ENCODE data around the gene TMCC2. TPM values are rescaled to one million over a fixed set of nuclear protein-coding genes. Genes with fewer than 3 reads are reported as not detected.
A peak's percentile ranks its signal among the peaks of the same experiment; 100 is the strongest.
"Not testable (repeated sequence)": the region's sequence is repeated elsewhere in the genome, so short reads cannot be mapped to it uniquely, and the experiment has no call there.

Gene TMCC2
- total and polyA plus RNA-seq, 5 experiments from 2014 or later = 0.37 to 4.7 (median 2.0) TPM

GRCh38 chr1:205294175-205294917 is 66.6 kb downstream of the TMCC2 start:
- POLR2A ChIA-PET = interaction anchor here (0.5 to 11.3 kb wide), 8 partner anchors 9 to 1500 kb away, joined by 3 to 259 read pairs (median 8); partner anchors contain the start of genes ELK4 and NUAK2

DNA sequence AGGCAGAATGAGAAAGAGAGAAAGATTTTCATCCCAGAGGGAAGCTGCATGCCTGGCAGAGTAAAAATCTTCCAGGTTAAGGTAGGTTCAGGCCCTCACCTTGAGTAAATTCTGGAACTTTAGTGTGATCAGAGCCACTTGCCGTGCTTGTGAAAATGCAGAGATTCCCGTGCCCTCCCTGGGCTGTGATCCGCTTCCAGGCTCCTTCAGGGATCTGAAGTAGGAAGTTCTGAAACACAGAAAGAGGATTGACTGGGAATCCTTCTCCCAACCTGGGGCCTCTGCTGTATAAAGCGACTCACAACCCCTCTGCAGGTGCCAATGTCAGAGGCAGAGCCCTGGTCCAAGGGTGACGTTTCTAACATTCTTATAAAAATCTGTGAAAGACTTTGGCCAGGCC is 67.2 kb downstream of the TMCC2 start:
- Mint-ChIP-seq H3K36me3 (no peaks in the 10 kb centered on the region), H3K9me3 (no peaks in the 10 kb centered on the region), H3K4me3 (no peak overlapping the region), H3K4me1 (peaks cover 35 to 87% (median 86%) of the 10 kb centered on the region in 4 donors), H3K27me3 (no peaks in the 10 kb centered on the region), H3K27ac (peak overlapping the region in 2 of 10 donors; percentile 61 to 72)
- ATAC-seq = no peak
- peak in 1 of 10 donors; percentile 24 for DNase-seq
- POLR2A ChIA-PET = interaction anchor here (0.7 to 11.3 kb wide), 7 partner anchors 9 to 337 kb away, joined by 3 to 259 read pairs (median 8); partner anchors contain the start of genes ELK4 and NUAK2

More at GRCh38 chr1:205294175-205294917, 66.6 kb downstream of the TMCC2 start:
- Mint-ChIP-seq H3K9me3 (no peaks in the 10 kb centered on the region), H3K36me3 (no peaks in the 10 kb centered on the region), H3K27ac (peak overlapping the region in 8 of 10 donors; percentile 54 to 92 (median 68)), H3K4me1 (peaks cover 35 to 87% (median 86%) of the 10 kb centered on the region in 4 donors), H3K27me3 (no peaks in the 10 kb centered on the region), H3K4me3 (peak overlapping the region in 3 of 10 donors; percentile 4 to 58 (median 15))
- ATAC-seq (no peak), DNase-seq (no peak)

- Mint-ChIP-seq H3K4me1 (peaks cover 38 to 92% (median 87%) of the 10 kb centered on the region in 4 donors), H3K4me3 (peak overlapping the region in 7 of 10 donors; percentile 9 to 67 (median 23)), H3K27me3 (no peaks in the 10 kb centered on the region), H3K27ac (peak overlapping the region; percentile 56 to 93 (median 78)), H3K9me3 (no peaks in the 10 kb centered on the region), H3K36me3 (peaks cover 0 to 6% (median 0%) of the 10 kb centered on the region in 3 donors)
- ATAC-seq = peak; percentile 48 to 74
- POLR2A ChIA-PET = interaction anchor here (0.9 to 11.3 kb wide), 4 partner anchors 8 to 21 kb away, joined by 5 to 259 read pairs (median 63); partner anchors contain the start of gene NUAK2
- no peak for DNase-seq
Observed at GRCh38 chr1:205296154-205296553, 68.4 kb downstream of the TMCC2 start.

- ATAC-seq, DNase-seq, H3K9me3 Mint-ChIP-seq, H3K27me3 Mint-ChIP-seq: not testable (repeated sequence)
- Mint-ChIP-seq H3K4me1 (peaks cover 33 to 88% (median 85%) of the 10 kb centered on the region in 4 donors), H3K27ac (peak overlapping the region in 8 of 10 donors; percentile 56 to 88 (median 84)), H3K36me3 (peaks cover 0 to 20% (median 4%) of the 10 kb centered on the region in 3 donors), H3K4me3 (peak overlapping the region in 1 of 10 donors; percentile 18)
- POLR2A ChIA-PET = interaction anchor here (3.0 to 11.3 kb wide), 5 partner anchors 9 to 24 kb away, joined by 8 to 259 read pairs (median 44); partner anchors contain the start of gene NUAK2
Observed at GRCh38 chr1:205297546-205298177, 69.9 kb downstream of the TMCC2 start.

GRCh38 chr1:205298191-205298994 is 70.6 kb downstream of the TMCC2 start:
- peaks cover 31 to 84% (median 80%) of the 10 kb centered on the region in 4 donors for H3K4me1 Mint-ChIP-seq
- no peaks in the 10 kb centered on the region for H3K27me3 Mint-ChIP-seq
- H3K9me3 Mint-ChIP-seq = no peaks in the 10 kb centered on the region
- DNase-seq (no peak), ATAC-seq (no peak)
- peaks cover 0 to 25% (median 4%) of the 10 kb centered on the region in 3 donors for H3K36me3 Mint-ChIP-seq
- H3K4me3 Mint-ChIP-seq = peak overlapping the region in 2 of 10 donors; percentile 18 to 55
- peak overlapping the region in 9 of 10 donors; percentile 59 to 88 (median 81) for H3K27ac Mint-ChIP-seq
- POLR2A ChIA-PET = interaction anchor here (3.0 to 11.3 kb wide), 5 partner anchors 10 to 25 kb away, joined by 8 to 259 read pairs (median 44); partner anchors contain the start of gene NUAK2

GRCh38 chr1:205300149-205300548 is 72.4 kb downstream of the TMCC2 start:
- Mint-ChIP-seq H3K9me3 (no peaks in the 10 kb centered on the region), H3K27me3 (no peaks in the 10 kb centered on the region), H3K27ac (peak overlapping the region in 6 of 10 donors; percentile 31 to 87 (median 80)), H3K36me3 (peaks cover 6 to 41% (median 10%) of the 10 kb centered on the region in 3 donors), H3K4me1 (peaks cover 28 to 79% (median 73%) of the 10 kb centered on the region in 4 donors), H3K4me3 (no peak overlapping the region)
- ATAC-seq = no peak
- POLR2A ChIA-PET = interaction anchor here (0.6 to 11.3 kb wide), 9 partner anchors 8 to 71 kb away, joined by 3 to 259 read pairs (median 8); partner anchors contain the start of gene NUAK2
- DNase-seq = no peak

DNA sequence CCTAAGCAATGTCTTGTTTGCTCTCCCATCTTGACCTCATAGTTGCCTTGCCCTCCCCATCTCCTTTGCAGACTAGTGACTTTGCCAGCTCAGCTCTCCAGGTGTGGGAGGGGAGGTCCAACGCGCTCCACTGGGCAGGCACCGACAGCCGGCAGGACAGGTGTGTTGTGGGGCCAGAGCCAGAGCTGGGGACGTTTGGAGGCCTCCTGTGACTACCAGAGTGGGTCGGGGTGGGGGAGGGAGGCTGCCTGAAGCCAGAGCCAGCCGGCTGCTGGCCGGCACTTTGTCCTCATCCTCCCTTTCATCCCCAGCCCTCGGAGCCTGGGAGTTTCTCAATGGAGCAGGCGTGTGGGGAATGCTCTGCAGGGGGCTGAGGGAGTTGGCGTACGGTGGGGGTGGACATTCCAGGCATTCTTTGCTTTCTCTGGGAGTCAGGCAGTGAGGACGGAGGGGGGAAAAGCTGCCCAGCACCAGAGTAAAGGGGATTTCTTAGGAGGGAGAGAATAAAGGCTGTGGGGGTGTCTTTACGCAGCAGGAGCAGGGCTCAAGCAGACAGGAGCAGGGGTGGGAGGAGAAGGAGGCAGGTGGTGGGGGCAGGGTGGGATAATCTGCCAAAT is 73.6 kb downstream of the TMCC2 start:
- Mint-ChIP-seq H3K4me1 (peaks cover 23 to 77% (median 71%) of the 10 kb centered on the region in 4 donors), H3K36me3 (peaks cover 9 to 51% (median 11%) of the 10 kb centered on the region in 3 donors), H3K4me3 (no peak overlapping the region), H3K9me3 (no peaks in the 10 kb centered on the region), H3K27ac (peak overlapping the region in 8 of 10 donors; percentile 31 to 84 (median 68)), H3K27me3 (no peaks in the 10 kb centered on the region)
- DNase-seq (no peak), ATAC-seq (no peak)
- POLR2A ChIA-PET = interaction anchor here (0.7 to 11.3 kb wide), 7 partner anchors 9 to 180 kb away, joined by 3 to 259 read pairs (median 6); partner anchors contain the start of gene NUAK2

GRCh38 chr1:205301842-205302588 is 74.3 kb downstream of the TMCC2 start:
- Mint-ChIP-seq H3K27ac (peak overlapping the region; percentile 53 to 85 (median 76)), H3K36me3 (peaks cover 9 to 58% (median 14%) of the 10 kb centered on the region in 3 donors), H3K9me3 (no peaks in the 10 kb centered on the region), H3K4me1 (peaks cover 24 to 77% (median 71%) of the 10 kb centered on the region in 4 donors), H3K27me3 (no peaks in the 10 kb centered on the region), H3K4me3 (peak overlapping the region in 1 of 10 donors; percentile 20)
- no peak for ATAC-seq
- POLR2A ChIA-PET = interaction anchor here (0.7 to 11.3 kb wide), 7 partner anchors 14 to 181 kb away, joined by 3 to 259 read pairs (median 29); partner anchors contain the start of gene NUAK2
- DNase-seq = no peak

DNA sequence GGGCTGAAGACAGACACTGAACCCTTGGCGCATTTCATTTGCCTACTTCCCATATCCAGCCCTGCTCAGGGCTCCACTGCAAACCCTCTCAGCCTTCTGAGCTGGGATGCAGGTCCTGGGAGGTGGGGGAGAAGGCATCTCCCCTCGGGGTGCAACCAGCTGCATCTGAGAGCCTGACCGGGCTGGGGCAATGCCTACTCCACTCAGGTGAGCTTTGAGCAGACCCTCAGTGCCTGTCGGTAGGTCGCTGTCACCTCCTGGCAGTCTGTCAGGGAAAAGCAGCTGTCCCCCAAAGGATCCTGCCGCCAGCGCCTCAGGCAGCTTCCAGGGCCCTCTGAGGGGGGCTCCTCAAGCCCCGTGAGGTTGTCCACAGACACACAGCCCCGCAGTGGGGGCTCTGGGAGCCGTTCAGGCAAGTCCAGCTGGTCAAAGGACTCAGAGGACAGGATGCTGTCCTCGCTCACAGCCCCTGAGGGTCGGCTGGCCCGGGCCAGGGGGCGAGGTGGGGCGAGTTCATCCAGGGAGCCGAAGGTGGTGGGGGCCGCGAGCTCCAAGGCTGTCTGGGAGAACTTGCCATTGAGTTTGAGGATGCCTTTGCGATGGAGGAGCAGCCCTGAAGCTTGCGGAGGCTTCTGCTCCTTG is 75.6 kb downstream of the TMCC2 start:
- Mint-ChIP-seq H3K27ac (peak overlapping the region in 2 of 10 donors; percentile 27 to 63), H3K4me1 (peaks cover 21 to 78% (median 69%) of the 10 kb centered on the region in 4 donors), H3K27me3 (no peaks in the 10 kb centered on the region), H3K9me3 (no peaks in the 10 kb centered on the region), H3K4me3 (no peak overlapping the region), H3K36me3 (peaks cover 9 to 72% (median 23%) of the 10 kb centered on the region in 3 donors)
- ATAC-seq (no peak), DNase-seq (no peak)
- POLR2A ChIA-PET = interaction anchor here (0.8 to 3.9 kb wide), 12 partner anchors 9 to 30 kb away, joined by 3 to 29 read pairs (median 7); partner anchors contain the start of gene NUAK2

DNA sequence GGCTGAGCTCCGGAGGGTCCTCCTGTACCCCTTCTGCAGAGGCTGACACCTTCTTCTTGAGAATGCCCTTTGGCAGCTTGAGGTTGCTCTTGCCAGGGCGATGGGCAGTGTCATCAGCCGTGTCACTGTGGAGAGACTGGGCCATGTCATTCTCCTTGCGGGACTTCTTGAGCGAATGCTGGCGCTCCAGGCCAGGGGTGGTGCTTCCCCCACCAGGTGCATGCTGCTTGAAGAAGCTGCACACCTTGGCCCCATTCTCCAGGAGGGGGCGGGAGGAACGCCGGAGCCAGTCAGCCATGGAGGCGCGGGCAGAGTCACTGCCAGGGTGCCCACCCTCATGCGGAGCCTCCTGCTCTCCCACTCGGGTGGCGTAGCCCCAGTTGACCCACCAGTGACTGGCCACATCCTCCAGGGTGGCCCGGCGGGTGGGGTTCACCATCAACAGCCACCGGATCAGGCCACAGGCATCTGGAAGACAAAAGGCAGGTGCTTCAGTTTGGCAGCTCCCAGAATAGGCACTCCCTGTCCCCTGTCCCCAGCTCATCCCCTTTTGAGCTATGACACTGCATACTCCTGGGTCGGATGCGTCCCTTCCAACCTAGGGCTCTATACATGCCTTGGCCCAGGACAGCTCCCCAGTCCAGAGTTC is 76.4 kb downstream of the TMCC2 start:
- ATAC-seq (no peak), DNase-seq (no peak)
- H3K36me3 Mint-ChIP-seq = peaks cover 9 to 80% (median 30%) of the 10 kb centered on the region in 3 donors
- POLR2A ChIA-PET = interaction anchor here (1.1 to 3.9 kb wide), 13 partner anchors 9 to 31 kb away, joined by 3 to 29 read pairs (median 6); partner anchors contain the start of gene NUAK2
- H3K4me3 Mint-ChIP-seq = peak overlapping the region in 1 of 10 donors; percentile 0
- H3K27me3 Mint-ChIP-seq = no peaks in the 10 kb centered on the region
- no peaks in the 10 kb centered on the region for H3K9me3 Mint-ChIP-seq
- H3K4me1 Mint-ChIP-seq = peaks cover 22 to 78% (median 68%) of the 10 kb centered on the region in 4 donors
- peak overlapping the region; percentile 32 to 93 (median 84) for H3K27ac Mint-ChIP-seq
